Testis (tissue), 3 donors: ENCODE results near the gene ALPL. TPM values are rescaled to one million over a fixed set of nuclear protein-coding genes. Genes with fewer than 3 reads are reported as not detected.

Experiments used
- DNase-seq: peaks from one replicate; pipeline ENCODE4 v3.0.0-alpha.2; 2019
- H3K27ac ChIP-seq, 2 donors: fragments of 200-600 bp; sonication (generic); one replicate each; pipeline ENCODE4 v1.5.1; 2019
- H3K27me3 ChIP-seq: fragments of 200-600 bp; sonication (generic); one replicate; pipeline ENCODE4 v1.5.1; 2019
- H3K36me3 ChIP-seq: fragments of 200-600 bp; sonication (generic); one replicate; pipeline ENCODE4 v1.5.1; 2017; ENCODE audit warnings: low read depth; ENCODE audit errors: missing control alignments
- H3K4me1 ChIP-seq: fragments of 200-600 bp; sonication (generic); one replicate; pipeline ENCODE4 v1.5.1; 2019
- H3K4me3 ChIP-seq, 2 donors: fragments of 200-600 bp; sonication (generic); one replicate each; pipeline ENCODE4 v1.5.1; 2017 to 2019
- H3K9me3 ChIP-seq: fragments of 200-600 bp; sonication (generic); one replicate; pipeline ENCODE4 v1.5.1; 2017
- POLR2A ChIP-seq: fragments of 450-650 bp; IDR thresholded peaks from one replicate; pipeline ENCODE4 v1.6.1; 2017; ENCODE audit warnings: antibody characterized with exemption, mild to moderate bottlenecking, moderate library complexity
- WGBS, 2 donors: methylation state at CpG; one replicate each; pipeline ENCODE4 v1.1.5; 2018; 5-methylcytosine and 5-hydroxymethylcytosine counted together
- intact Hi-C: fragments of 100-400 bp; cut with DNase I; formaldehyde crosslinking; loops from one replicate; pipeline ENCODE4 v1.15.1; 2023; ENCODE audit warnings: low total_unique reads
- polyA plus RNA-seq: library from polyadenylated mRNA; stranded (reverse); fragments of 350-450 nt; fragmentation: Illumina TruSeq; extraction: RNeasy Lipid Tissue Mini Kit (QIAGEN cat#74804); gene quantifications from one replicate; pipeline ENCODE4 v1.2.3, GENCODE V29; 2014; ENCODE audit warnings: low read depth, low replicate concordance; ENCODE audit not compliant: insufficient read depth
- total RNA-seq, 2 donors: library from RNA; depleted of rRNA; stranded (reverse); fragments of >200 nt; gene quantifications; one replicate each; pipeline ENCODE4 v1.2.3, GENCODE V29; 2016
- TF ChIP-seq, protein P1 (sequence below), 3 experiments: fragments of 450-650 bp in 2 of 3; fragments of 200-600 bp in 1 of 3; sonication (generic) in 1 of 3; IDR thresholded peaks; one replicate each; pipeline ENCODE4 v1.5.1; 2016 to 2019; ENCODE audit warnings: antibody characterized with exemption in 3 of 3, mild to moderate bottlenecking in 2 of 3, moderate library complexity in 1 of 3

Gene ALPL
- total and polyA plus RNA-seq, 3 donors from 2014 or later, result 11.8 to 22.2 (median 15.7) TPM

DNA sequence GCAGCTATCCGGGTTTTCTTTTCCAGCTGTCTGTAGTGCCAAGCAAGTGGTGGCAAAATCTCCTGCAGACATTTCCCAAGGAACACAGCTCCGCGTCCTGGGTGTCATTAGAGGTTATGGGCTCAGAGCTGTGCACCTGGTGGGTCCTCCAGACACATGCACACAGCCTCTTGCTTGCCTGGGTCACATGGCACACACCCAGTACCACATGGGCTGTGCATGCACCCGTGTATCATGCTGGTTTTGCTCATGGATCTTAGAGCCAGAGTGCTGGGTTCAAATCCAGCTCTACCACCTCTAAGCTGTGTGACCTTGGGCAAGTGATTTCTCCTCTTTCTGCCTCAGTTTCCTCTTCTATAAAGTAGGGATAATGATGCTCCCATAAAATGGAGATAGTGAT is 61.7 kb downstream of the ALPL start:
- peaks cover 9% of the 10 kb centered on the region for H3K4me1 ChIP-seq
- no peaks in the 10 kb centered on the region for H3K36me3 ChIP-seq
- no peak for DNase-seq
- no peak overlapping the region for H3K4me3 ChIP-seq
- H3K9me3 ChIP-seq, result no peaks in the 10 kb centered on the region
- intact Hi-C loops, result no loop called here
- 85 to 90% methylated on average over 3 to 4 of the region's 4 CpGs for WGBS, 2 donors
- no peaks in the 10 kb centered on the region for H3K27me3 ChIP-seq
- H3K27ac ChIP-seq, result no peak overlapping the region
- TF ChIP-seq, protein P1, sequence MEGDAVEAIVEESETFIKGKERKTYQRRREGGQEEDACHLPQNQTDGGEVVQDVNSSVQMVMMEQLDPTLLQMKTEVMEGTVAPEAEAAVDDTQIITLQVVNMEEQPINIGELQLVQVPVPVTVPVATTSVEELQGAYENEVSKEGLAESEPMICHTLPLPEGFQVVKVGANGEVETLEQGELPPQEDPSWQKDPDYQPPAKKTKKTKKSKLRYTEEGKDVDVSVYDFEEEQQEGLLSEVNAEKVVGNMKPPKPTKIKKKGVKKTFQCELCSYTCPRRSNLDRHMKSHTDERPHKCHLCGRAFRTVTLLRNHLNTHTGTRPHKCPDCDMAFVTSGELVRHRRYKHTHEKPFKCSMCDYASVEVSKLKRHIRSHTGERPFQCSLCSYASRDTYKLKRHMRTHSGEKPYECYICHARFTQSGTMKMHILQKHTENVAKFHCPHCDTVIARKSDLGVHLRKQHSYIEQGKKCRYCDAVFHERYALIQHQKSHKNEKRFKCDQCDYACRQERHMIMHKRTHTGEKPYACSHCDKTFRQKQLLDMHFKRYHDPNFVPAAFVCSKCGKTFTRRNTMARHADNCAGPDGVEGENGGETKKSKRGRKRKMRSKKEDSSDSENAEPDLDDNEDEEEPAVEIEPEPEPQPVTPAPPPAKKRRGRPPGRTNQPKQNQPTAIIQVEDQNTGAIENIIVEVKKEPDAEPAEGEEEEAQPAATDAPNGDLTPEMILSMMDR (IDR thresholded peaks at IDR 0.05), result no peak
- no peak for TF ChIP-seq POLR2A

- no peaks in the 10 kb centered on the region for H3K9me3 ChIP-seq
- H3K4me3 ChIP-seq, result no peak overlapping the region
- peaks cover 9% of the 10 kb centered on the region for H3K4me1 ChIP-seq
- 87 to 94% methylated on average over 5 to 6 of the region's 6 CpGs for WGBS, 2 donors
- H3K27me3 ChIP-seq, result no peaks in the 10 kb centered on the region
- TF ChIP-seq, protein P1 (IDR thresholded peaks at IDR 0.05), result no peak
- TF ChIP-seq POLR2A, result no peak
- DNase-seq, result no peak
- H3K36me3 ChIP-seq, result no peaks in the 10 kb centered on the region
- no peak overlapping the region for H3K27ac ChIP-seq
- intact Hi-C loops, result no loop called here
These were observed 63.0 kb downstream of the ALPL start for GRCh38 chr1:21572221-21572620.

DNA sequence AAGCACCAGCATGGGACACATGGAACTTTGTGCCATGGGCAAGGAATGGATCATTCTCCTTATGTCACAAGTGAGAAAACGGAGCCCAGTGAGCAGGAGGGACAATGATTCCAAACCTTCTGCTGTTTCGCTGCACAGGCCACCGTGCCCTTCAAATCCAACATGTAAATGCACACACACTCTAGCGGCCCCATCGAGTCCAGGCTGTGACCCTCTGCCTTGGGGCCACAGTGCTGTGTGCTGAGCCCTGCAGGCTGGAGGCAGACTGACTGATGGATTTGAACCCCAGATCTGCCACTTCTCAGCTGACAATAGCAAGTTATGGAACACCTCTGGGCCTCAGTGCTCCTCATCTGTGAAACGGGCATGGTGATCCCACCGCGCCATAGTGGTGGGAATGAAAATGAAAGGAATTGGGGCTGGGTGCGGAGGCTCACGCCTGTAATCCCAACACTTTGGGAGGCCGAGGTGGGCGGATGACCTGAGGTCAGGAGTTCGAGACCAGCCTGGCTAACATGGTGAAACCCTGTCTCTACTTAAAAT is 63.6 kb downstream of the ALPL start:
- no peak overlapping the region for H3K27ac ChIP-seq
- H3K9me3 ChIP-seq, result no peaks in the 10 kb centered on the region
- no peak for DNase-seq
- TF ChIP-seq POLR2A, result no peak
- TF ChIP-seq, protein P1 (IDR thresholded peaks at IDR 0.05), result no peak
- intact Hi-C loops, result no loop called here
- peaks cover 9% of the 10 kb centered on the region for H3K4me1 ChIP-seq
- H3K27me3 ChIP-seq, result no peaks in the 10 kb centered on the region
- no peak overlapping the region for H3K4me3 ChIP-seq
- H3K36me3 ChIP-seq, result no peaks in the 10 kb centered on the region
- 91 to 92% methylated on average over 13 of the region's 13 CpGs for WGBS, 2 donors

DNA sequence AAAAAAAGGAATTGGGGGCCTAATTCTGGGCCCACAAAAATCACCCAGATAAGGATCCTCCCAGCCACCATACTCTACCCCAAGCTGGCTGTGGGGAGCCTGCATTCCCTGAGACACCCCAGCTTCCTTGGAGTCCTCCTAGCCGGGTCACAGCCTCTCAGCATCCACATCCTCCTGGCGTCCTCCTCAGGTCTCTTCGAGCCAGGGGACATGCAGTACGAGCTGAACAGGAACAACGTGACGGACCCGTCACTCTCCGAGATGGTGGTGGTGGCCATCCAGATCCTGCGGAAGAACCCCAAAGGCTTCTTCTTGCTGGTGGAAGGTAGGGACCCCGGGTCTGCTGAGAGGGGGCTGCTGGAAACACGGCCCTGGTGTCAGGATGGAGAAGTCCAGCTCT is 64.3 kb downstream of the ALPL start:
- no peak for TF ChIP-seq POLR2A
- TF ChIP-seq, protein P1 (IDR thresholded peaks at IDR 0.05), result no peak
- 71 to 77% methylated on average over 11 of the region's 11 CpGs for WGBS, 2 donors
- H3K9me3 ChIP-seq, result no peaks in the 10 kb centered on the region
- intact Hi-C loops, result no loop called here
- H3K27ac ChIP-seq, result no peak overlapping the region
- DNase-seq, result no peak
- H3K4me3 ChIP-seq, result no peak overlapping the region
- H3K36me3 ChIP-seq, result no peaks in the 10 kb centered on the region
- H3K4me1 ChIP-seq, result peaks cover 9% of the 10 kb centered on the region
- no peaks in the 10 kb centered on the region for H3K27me3 ChIP-seq

DNA sequence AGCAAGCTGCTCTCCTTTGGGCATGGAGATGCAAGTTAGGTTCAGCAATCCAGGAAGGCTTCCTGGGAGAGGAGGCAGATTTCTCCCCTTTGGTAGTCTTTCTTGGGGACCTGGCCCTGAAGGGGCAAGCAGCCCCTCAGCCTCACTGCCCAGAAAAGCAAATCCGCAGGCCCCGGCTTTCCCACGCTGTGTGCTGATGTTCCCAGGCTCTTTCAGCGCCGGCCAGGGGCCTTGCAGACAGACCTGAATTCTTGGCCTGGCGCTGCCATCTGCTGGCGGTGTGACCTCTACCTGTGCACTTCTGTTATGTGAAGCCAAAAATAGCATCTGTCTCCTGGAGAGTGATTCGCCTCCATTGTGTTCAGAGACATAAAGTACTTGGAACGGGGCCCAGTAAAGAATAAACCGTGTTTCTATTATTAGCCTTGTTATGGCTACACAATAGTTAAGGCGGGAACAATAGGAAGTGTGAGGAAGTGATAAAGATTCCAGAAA is 64.8 kb downstream of the ALPL start:
- Histone ChIP-seq H3K9me3 (no peaks in the 10 kb centered on the region), H3K36me3 (no peaks in the 10 kb centered on the region), H3K27ac (no peak overlapping the region), H3K27me3 (no peaks in the 10 kb centered on the region), H3K4me1 (peaks cover 9% of the 10 kb centered on the region), H3K4me3 (no peak overlapping the region)
- peak; percentile 85 for DNase-seq
- 13 to 24% methylated on average over 5 to 11 of the region's 11 CpGs for WGBS, 2 donors
- intact Hi-C loops, result no loop called here
- TF ChIP-seq, protein P1 (IDR thresholded peaks at IDR 0.05), result peak; percentile 24 to 42 (median 31)
- TF ChIP-seq POLR2A, result no peak
